SK-N-SH treated with all-trans-retinoic acid at 6 μM for 48 hours (cell line): Measurements from ENCODE around the gene XPOT.

Source experiments
- ARNTL ChIP-seq: fragments of 450-650 bp; formaldehyde crosslinking; IDR thresholded peaks from 2 replicates; pipeline ENCODE4 v1.5.0; 2020; ENCODE audit warnings: low read depth, mild to moderate bottlenecking, moderate library complexity, borderline replicate concordance
- BACH2 ChIP-seq: fragments of 250-450 bp; sonication (Bioruptor Pico); IDR thresholded peaks from 2 replicates; pipeline ENCODE4 v1.9.0; 2021; ENCODE audit warnings: mild to moderate bottlenecking, borderline replicate concordance
- CSDC2 ChIP-seq: fragments of 250-450 bp; sonication (Bioruptor Pico); IDR thresholded peaks from 2 replicates; pipeline ENCODE4 v1.5.0; 2020; ENCODE audit warnings: mild to moderate bottlenecking, moderate library complexity
- ESRRG ChIP-seq: fragments of 250-450 bp; sonication (Bioruptor Pico); IDR thresholded peaks from 2 replicates; pipeline ENCODE4 v1.6.1; 2021; ENCODE audit warnings: mild to moderate bottlenecking
- OSR1 ChIP-seq: fragments of 250-450 bp; sonication (Bioruptor Pico); IDR thresholded peaks from 2 replicates; pipeline ENCODE4 v1.8.0; 2022; ENCODE audit warnings: moderate library complexity, mild to moderate bottlenecking, inconsistent platforms
- PATZ1 ChIP-seq: fragments of 250-450 bp; sonication (Bioruptor Pico); IDR thresholded peaks from 2 replicates; pipeline ENCODE4 v1.8.0; 2020; ENCODE audit warnings: mild to moderate bottlenecking, moderate library complexity, borderline replicate concordance
- TCF4 ChIP-seq: fragments of 250-450 bp; sonication (Bioruptor Pico); IDR thresholded peaks from 2 replicates; pipeline ENCODE4 v1.8.0; 2021; ENCODE audit warnings: mild to moderate bottlenecking, moderate library complexity, borderline replicate concordance
- TOX ChIP-seq: fragments of 250-450 bp; sonication (Bioruptor Pico); IDR thresholded peaks from 2 replicates; pipeline ENCODE4 v1.8.0; 2021; ENCODE audit warnings: mild to moderate bottlenecking, moderate library complexity, borderline replicate concordance
- ZC3H10 ChIP-seq: fragments of 250-450 bp; sonication (Bioruptor Pico); IDR thresholded peaks from 2 replicates; pipeline ENCODE4 v1.5.1; 2021; ENCODE audit warnings: mild to moderate bottlenecking, moderate library complexity
- ZFP3 ChIP-seq: fragments of 250-450 bp; sonication (Bioruptor Pico); IDR thresholded peaks from 2 replicates; pipeline ENCODE4 v1.5.0; 2020; ENCODE audit warnings: mild to moderate bottlenecking, moderate library complexity
- ZFP30 ChIP-seq: fragments of 450-650 bp; formaldehyde crosslinking; IDR thresholded peaks from 2 replicates; pipeline ENCODE4 v1.5.0; 2022; ENCODE audit warnings: mild to moderate bottlenecking, moderate library complexity
- ZNF70 ChIP-seq: fragments of 450-650 bp; formaldehyde crosslinking; IDR thresholded peaks from 2 replicates; pipeline ENCODE4 v1.5.0; 2020; ENCODE audit warnings: mild to moderate bottlenecking, moderate library complexity

DNA sequence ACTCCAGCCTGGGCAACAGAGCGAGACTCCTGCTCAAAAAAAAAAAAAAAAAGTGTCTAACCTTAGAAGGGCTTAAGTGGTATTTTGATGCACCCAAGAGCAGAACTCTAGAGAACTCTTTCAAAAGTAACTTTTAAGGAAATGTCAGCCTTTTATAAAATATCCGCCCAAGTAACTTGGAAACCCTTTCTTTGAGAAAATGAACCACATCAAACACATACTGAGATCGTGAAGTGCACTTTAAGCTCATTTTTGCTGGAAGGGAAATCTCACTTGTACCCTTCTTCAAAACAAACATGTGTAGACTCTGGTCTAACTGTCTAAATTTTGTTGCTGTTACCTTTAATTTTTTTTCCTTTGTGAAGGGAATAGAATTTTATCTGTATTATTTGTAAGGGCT lies 19.2 kb upstream of the XPOT start:
- TF ChIP-seq ZC3H10 (CRISPR knock-in tag) (no peak), ZFP30 (no peak), ZFP3 (CRISPR knock-in tag) (no peak), CSDC2 (no peak), ZNF70 (CRISPR knock-in tag) (no peak), PATZ1 (CRISPR knock-in tag) (no peak), BACH2 (no peak), OSR1 (no peak), TOX (CRISPR knock-in tag) (no peak), ESRRG (CRISPR knock-in tag) (no peak), TCF4 (no peak), ARNTL (CRISPR knock-in tag) (no peak)
